Stomach (tissue), 9 donors: ENCODE results near the gene CSAG1. TPM values are rescaled to one million over a fixed set of nuclear protein-coding genes. Genes with fewer than 3 reads are reported as not detected.
"Not testable (repeated sequence)": the region's sequence is repeated elsewhere in the genome, so short reads cannot be mapped to it uniquely, and the experiment has no call there.

Experiments used
- DNase-seq, 2 donors: peaks; one replicate each; pipeline versions ENCODE4 v3.0.0 to v3.0.0-alpha.2; 2013 to 2019
- H3K27ac ChIP-seq, 5 donors: fragments of 200-600 bp in 4 of 5; sonication (generic) in 4 of 5; one replicate each; pipeline ENCODE4 v1.5.1; 2013 to 2019; ENCODE audit warnings: mild to moderate bottlenecking in 1 of 5, moderate library complexity in 1 of 5
- H3K27me3 ChIP-seq, 3 donors: fragments of 200-600 bp; sonication (generic); one replicate each; pipeline ENCODE4 v1.5.1; 2017 to 2019; ENCODE audit warnings: mixed run types in 1 of 3
- H3K36me3 ChIP-seq, 4 donors: fragments of 200-600 bp; sonication (generic); 1 replicate in 3 of 4; 2 replicates in 1 of 4; pipeline ENCODE4 v1.5.1; 2016 to 2019
- H3K4me1 ChIP-seq, 4 donors: fragments of 200-600 bp; sonication (generic); one replicate each; pipeline ENCODE4 v1.5.1; 2016 to 2019
- H3K4me3 ChIP-seq, 4 donors: fragments of 200-600 bp; sonication (generic) in 3 of 4; one replicate each; pipeline ENCODE4 v1.5.1; 2016 to 2019; ENCODE audit warnings: mild to moderate bottlenecking in 1 of 4
- H3K9me3 ChIP-seq, 4 donors: fragments of 200-600 bp; sonication (generic); one replicate each; pipeline ENCODE4 v1.5.1; 2016 to 2019
- EP300 ChIP-seq: sonication (generic); formaldehyde crosslinking; IDR thresholded peaks from one replicate; pipeline ENCODE4 v1.6.1; 2017; ENCODE audit warnings: antibody characterized with exemption
- POLR2A ChIP-seq, 4 donors: fragments of 450-650 bp; IDR thresholded peaks; one replicate each; pipeline ENCODE4 v1.6.1; 2016; ENCODE audit warnings: antibody characterized with exemption in 4 of 4, control low read depth in 2 of 4, mild to moderate bottlenecking in 1 of 4, moderate library complexity in 1 of 4
- POLR2AphosphoS5 ChIP-seq, 3 donors: sonication (generic); formaldehyde crosslinking; IDR thresholded peaks; one replicate each; pipeline ENCODE4 v1.6.1; 2016; ENCODE audit warnings: antibody characterized with exemption in 3 of 3
- WGBS, 5 donors: extraction: QIAGEN DNeasy Blood & Tissue Kit in 3 of 5; methylation state at CpG; one replicate each; pipeline versions ENCODE4 v1.1.5 to v1.1.7; 2013 to 2018; 5-methylcytosine and 5-hydroxymethylcytosine counted together
- intact Hi-C: fragments of 100-400 bp; cut with DNase I; formaldehyde crosslinking; loops from one replicate; pipeline ENCODE4 v1.15.1; 2023; ENCODE audit warnings: low total_unique reads
- polyA plus RNA-seq, 3 donors: library from polyadenylated mRNA; stranded (reverse); fragments of 200-250 nt; gene quantifications; one replicate each; pipeline ENCODE4 v1.2.3, GENCODE V29; 2013
- total RNA-seq, 5 donors: library from RNA; depleted of rRNA; stranded (reverse); fragments of >200 nt; gene quantifications; one replicate each; pipeline versions ENCODE4 v1.1.0 to v1.2.3, GENCODE V29; 2014 to 2016
- TF ChIP-seq, protein P1 (sequence below), 7 experiments: fragments of 450-650 bp in 4 of 7; fragments of 200-600 bp in 3 of 7; sonication (generic) in 3 of 7; IDR thresholded peaks; one replicate each; pipeline ENCODE4 v1.5.1; 2016 to 2019; ENCODE audit warnings: antibody characterized with exemption in 7 of 7, control low read depth in 2 of 7, mild to moderate bottlenecking in 1 of 7
- donor health status: healthy with polysubstance abuse.
- donor health status: Bipolar disorder and iron deficiency.
- donor health status: healthy.

The CSAG1 gene
- total and polyA plus RNA-seq, 8 donors, result not detected

GRCh38 chrX:152738560-152738959 lies 5.0 kb upstream of the CSAG1 start:
- H3K4me3 ChIP-seq, result no peak overlapping the region
- H3K27ac ChIP-seq, result no peak overlapping the region
- H3K4me1 ChIP-seq, result no peaks in the 10 kb centered on the region
- intact Hi-C loops, result no loop called here
- H3K36me3 ChIP-seq, result no peaks in the 10 kb centered on the region
- H3K9me3 ChIP-seq, result no peaks in the 10 kb centered on the region
- WGBS, 5 donors, result 76 to 90% (median 81%) methylated on average over 5 of the region's 5 CpGs
- H3K27me3 ChIP-seq, result no peaks in the 10 kb centered on the region
- DNase-seq, result no peak
- TF ChIP-seq POLR2A (IDR thresholded peaks at IDR 0.05), result no peak
- TF ChIP-seq, protein P1, sequence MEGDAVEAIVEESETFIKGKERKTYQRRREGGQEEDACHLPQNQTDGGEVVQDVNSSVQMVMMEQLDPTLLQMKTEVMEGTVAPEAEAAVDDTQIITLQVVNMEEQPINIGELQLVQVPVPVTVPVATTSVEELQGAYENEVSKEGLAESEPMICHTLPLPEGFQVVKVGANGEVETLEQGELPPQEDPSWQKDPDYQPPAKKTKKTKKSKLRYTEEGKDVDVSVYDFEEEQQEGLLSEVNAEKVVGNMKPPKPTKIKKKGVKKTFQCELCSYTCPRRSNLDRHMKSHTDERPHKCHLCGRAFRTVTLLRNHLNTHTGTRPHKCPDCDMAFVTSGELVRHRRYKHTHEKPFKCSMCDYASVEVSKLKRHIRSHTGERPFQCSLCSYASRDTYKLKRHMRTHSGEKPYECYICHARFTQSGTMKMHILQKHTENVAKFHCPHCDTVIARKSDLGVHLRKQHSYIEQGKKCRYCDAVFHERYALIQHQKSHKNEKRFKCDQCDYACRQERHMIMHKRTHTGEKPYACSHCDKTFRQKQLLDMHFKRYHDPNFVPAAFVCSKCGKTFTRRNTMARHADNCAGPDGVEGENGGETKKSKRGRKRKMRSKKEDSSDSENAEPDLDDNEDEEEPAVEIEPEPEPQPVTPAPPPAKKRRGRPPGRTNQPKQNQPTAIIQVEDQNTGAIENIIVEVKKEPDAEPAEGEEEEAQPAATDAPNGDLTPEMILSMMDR (IDR thresholded peaks at IDR 0.05), result no peak
- TF ChIP-seq POLR2AphosphoS5 (IDR thresholded peaks at IDR 0.05), result no peak
- TF ChIP-seq EP300, result no peak

DNA sequence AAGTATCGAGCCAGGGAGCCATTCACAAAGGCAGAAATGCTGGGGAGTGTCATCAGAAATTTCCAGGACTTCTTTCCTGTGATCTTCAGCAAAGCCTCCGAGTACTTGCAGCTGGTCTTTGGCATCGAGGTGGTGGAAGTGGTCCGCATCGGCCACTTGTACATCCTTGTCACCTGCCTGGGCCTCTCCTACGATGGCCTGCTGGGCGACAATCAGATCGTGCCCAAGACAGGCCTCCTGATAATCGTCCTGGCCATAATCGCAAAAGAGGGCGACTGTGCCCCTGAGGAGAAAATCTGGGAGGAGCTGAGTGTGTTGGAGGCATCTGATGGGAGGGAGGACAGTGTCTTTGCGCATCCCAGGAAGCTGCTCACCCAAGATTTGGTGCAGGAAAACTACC lies 3.0 kb upstream of the CSAG1 start:
- WGBS, 5 donors, result 79 to 93% (median 87%) methylated on average over 9 to 12 of the region's 12 CpGs
- H3K4me1 ChIP-seq, intact Hi-C loops, H3K27ac ChIP-seq, H3K9me3 ChIP-seq, H3K27me3 ChIP-seq, H3K4me3 ChIP-seq, H3K36me3 ChIP-seq, DNase-seq: not testable (repeated sequence)

DNA sequence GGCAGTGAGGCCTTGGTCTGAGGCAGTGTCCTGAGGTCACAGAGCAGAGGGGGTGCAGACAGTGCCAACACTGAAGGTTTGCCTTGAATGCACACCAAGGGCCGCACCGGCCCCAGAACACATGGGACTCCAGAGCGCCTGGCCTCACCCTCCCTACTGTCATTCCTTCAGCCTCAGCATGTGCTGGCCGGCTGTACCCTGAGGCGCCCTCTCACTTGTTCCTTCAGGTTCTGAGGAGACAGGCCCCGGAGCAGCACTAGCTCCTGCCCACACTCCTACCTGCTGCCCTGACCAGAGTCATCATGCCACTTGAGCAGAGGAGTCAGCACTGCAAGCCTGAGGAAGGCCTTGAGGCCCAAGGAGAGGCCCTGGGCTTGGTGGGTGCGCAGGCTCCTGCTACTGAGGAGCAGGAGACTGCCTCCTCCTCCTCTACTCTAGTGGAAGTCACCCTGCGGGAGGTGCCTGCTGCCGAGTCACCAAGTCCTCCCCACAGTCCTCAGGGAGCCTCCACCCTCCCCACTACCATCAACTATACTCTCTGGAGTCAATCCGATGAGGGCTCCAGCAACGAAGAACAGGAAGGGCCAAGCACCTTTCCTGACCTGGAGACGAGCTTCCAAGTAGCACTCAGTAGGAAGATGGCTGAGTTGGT lies 2.5 kb upstream of the CSAG1 start:
- WGBS, 5 donors, result 60 to 96% (median 91%) methylated on average over 1 to 12 of the region's 12 CpGs
- no peak overlapping the region for H3K4me3 ChIP-seq
- intact Hi-C loops, result no loop called here
- no peaks in the 10 kb centered on the region for H3K36me3 ChIP-seq
- DNase-seq, result no peak
- no peaks in the 10 kb centered on the region for H3K4me1 ChIP-seq
- no peaks in the 10 kb centered on the region for H3K9me3 ChIP-seq
- TF ChIP-seq EP300 (no peak), POLR2AphosphoS5 (IDR thresholded peaks at IDR 0.05) (no peak), POLR2A (IDR thresholded peaks at IDR 0.05) (no peak)
- TF ChIP-seq, protein P1 (IDR thresholded peaks at IDR 0.05), result no peak
- no peaks in the 10 kb centered on the region for H3K27me3 ChIP-seq
- H3K27ac ChIP-seq, result no peak overlapping the region

DNA sequence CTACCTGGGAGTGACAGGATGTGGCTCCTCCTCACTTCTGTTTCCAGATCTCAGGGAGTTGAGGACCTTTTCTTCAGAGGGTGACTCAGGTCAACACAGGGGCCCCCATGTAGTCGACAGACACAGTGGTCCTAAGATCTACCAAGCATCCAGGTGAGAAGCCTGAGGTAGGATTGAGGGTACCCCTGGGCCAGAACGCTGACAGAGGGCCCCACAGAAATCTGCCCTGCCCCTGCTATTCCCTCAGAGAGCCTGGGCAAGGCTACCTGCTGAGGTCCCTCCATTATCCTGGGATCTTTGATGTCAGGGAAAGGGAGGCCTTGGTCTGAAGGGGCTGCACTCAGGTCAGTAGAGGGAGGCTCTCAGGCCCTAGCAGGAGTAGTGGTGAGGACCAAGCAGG lies 1.6 kb upstream of the CSAG1 start:
- TF ChIP-seq EP300 (no peak), POLR2AphosphoS5 (IDR thresholded peaks at IDR 0.05) (no peak), POLR2A (IDR thresholded peaks at IDR 0.05) (no peak)
- TF ChIP-seq, protein P1 (IDR thresholded peaks at IDR 0.05), result no peak
- H3K36me3 ChIP-seq, result no peaks in the 10 kb centered on the region
- no peak overlapping the region for H3K27ac ChIP-seq
- H3K4me3 ChIP-seq, result no peak overlapping the region
- intact Hi-C loops, result no loop called here
- H3K27me3 ChIP-seq, result no peaks in the 10 kb centered on the region
- H3K9me3 ChIP-seq, result no peaks in the 10 kb centered on the region
- no peak for DNase-seq
- 52 to 89% (median 75%) methylated on average over 1 to 2 of the region's 2 CpGs for WGBS, 5 donors
- H3K4me1 ChIP-seq, result no peaks in the 10 kb centered on the region

DNA sequence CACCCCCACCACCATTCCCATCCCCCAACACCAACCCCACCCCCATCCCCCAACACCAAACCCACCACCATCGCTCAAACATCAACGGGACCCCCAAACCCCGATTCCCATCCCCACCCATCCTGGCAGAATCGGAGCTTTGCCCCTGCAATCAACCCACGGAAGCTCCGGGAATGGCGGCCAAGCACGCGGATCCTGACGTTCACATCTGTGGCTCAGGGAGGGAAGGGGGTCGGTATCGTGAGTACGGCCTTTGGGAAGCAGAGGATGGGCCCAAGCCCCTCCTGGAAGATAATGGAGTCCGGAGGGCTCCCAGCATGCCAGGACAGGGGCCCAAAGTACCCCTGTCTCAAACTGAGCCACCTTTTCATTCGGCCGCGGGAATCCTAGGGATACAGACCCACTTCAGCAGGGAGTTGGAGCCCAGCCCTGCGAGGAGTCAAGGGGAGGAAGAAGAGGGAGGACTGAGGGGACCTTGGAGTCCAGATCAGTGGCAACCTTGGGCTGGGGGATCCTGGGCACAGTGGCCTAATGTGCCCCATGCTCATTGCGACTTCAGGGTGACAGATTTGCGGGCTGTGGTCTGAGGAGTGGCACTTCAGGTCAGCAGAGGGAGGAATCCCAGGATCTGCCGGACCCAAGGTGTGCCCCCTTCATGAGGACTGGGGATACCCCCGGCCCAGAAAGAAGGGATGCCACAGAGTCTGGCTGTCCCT lies 780 bp upstream of the CSAG1 start:
- H3K27me3 ChIP-seq, H3K4me1 ChIP-seq, H3K27ac ChIP-seq, H3K4me3 ChIP-seq, H3K9me3 ChIP-seq, H3K36me3 ChIP-seq, DNase-seq, intact Hi-C loops: not testable (repeated sequence)
- WGBS, 5 donors, result 89 to 99% (median 94%) methylated on average over 10 to 22 of the region's 22 CpGs
